ENCODE measurements around the gene FGFR2. TPM values are rescaled to one million over a fixed set of nuclear protein-coding genes. Genes with fewer than 3 reads are reported as not detected.

FGFR2 gene
- total RNA-seq, 1 donor from 2014 or later, result 15.3 TPM

GRCh38 chr10:121578965-121579364, 19.3 kb downstream of the FGFR2 start:
- no peak for TF ChIP-seq CTCF (IDR thresholded peaks at IDR 0.05; ENCODE audit: unreplicated experiment)
- H3K27me3 Mint-ChIP-seq (ENCODE audit: unreplicated experiment), result no peaks in the 10 kb centered on the region
- no peak overlapping the region for H3K27ac Mint-ChIP-seq (ENCODE audit: unreplicated experiment)
- no peaks in the 10 kb centered on the region for H3K9me3 Mint-ChIP-seq (ENCODE audit: unreplicated experiment)
- no peak overlapping the region for H3K4me3 Mint-ChIP-seq (ENCODE audit: unreplicated experiment)
- peaks cover 17% of the 10 kb centered on the region for H3K4me1 Mint-ChIP-seq (ENCODE audit: unreplicated experiment)
- DNase-seq (ENCODE audit: low spot score), result no peak
- H3K36me3 Mint-ChIP-seq (ENCODE audit: low read depth, unreplicated experiment), result peaks cover 8% of the 10 kb centered on the region

- no peak overlapping the region for H3K4me3 Mint-ChIP-seq (ENCODE audit: unreplicated experiment)
Observed at GRCh38 chr10:121578298-121578697, 19.9 kb downstream of the FGFR2 start.

DNA sequence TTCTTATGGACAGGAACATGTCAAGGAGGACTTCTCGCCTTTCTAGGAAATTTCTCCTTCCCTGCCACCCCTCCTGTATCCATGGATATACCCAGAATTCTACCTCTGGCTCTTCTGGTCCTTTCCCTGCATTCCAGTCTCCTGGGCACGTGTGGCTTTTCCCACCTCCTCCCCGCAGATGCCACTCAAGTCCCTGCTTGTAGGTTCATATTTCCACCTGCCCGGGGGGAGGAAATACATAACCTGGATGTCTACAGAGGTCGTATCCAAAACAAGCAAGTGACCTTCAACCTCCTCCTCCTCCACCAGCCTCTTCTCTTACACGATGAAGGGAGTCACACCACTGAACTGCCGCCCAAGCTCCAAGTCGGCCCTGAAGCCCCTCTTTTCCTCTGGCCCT, 20.7 kb downstream of the FGFR2 start:
- Mint-ChIP-seq H3K9me3 (ENCODE audit: unreplicated experiment) (no peaks in the 10 kb centered on the region), H3K4me1 (ENCODE audit: unreplicated experiment) (peaks cover 24% of the 10 kb centered on the region), H3K27me3 (ENCODE audit: unreplicated experiment) (no peaks in the 10 kb centered on the region), H3K27ac (ENCODE audit: unreplicated experiment) (no peak overlapping the region), H3K4me3 (ENCODE audit: unreplicated experiment) (no peak overlapping the region), H3K36me3 (ENCODE audit: low read depth, unreplicated experiment) (peaks cover 8% of the 10 kb centered on the region)
- TF ChIP-seq CTCF (IDR thresholded peaks at IDR 0.05; ENCODE audit: unreplicated experiment), result no peak
- DNase-seq (ENCODE audit: low spot score), result no peak

More at GRCh38 chr10:121578298-121578697, 19.9 kb downstream of the FGFR2 start:
- no peaks in the 10 kb centered on the region for H3K9me3 Mint-ChIP-seq (ENCODE audit: unreplicated experiment)
- H3K36me3 Mint-ChIP-seq (ENCODE audit: low read depth, unreplicated experiment), result peaks cover 8% of the 10 kb centered on the region
- H3K27ac Mint-ChIP-seq (ENCODE audit: unreplicated experiment), result no peak overlapping the region
- no peaks in the 10 kb centered on the region for H3K27me3 Mint-ChIP-seq (ENCODE audit: unreplicated experiment)
- peaks cover 22% of the 10 kb centered on the region for H3K4me1 Mint-ChIP-seq (ENCODE audit: unreplicated experiment)
- no peak for TF ChIP-seq CTCF (IDR thresholded peaks at IDR 0.05; ENCODE audit: unreplicated experiment)
- no peak for DNase-seq (ENCODE audit: low spot score)

DNA sequence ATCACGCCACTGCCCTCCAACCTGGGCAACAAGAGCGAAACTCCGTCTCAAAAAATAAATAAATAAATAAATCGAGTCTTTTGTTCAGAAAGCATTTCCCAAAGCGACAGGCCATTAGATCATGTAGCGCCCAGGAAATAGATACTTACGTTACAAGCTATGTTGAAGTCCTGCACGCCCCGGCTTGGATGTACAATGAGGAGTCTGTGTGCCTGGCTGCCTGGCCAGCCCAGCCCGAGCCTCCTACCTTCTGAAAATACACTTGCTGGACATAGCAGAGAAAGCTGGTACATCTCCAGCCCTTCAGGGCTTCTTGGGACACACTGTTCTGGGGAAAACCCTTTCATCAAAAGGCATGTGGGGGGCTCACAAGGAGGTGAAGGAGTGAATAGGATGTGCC, 22.1 kb downstream of the FGFR2 start:
- H3K9me3 Mint-ChIP-seq (ENCODE audit: unreplicated experiment), result no peaks in the 10 kb centered on the region
- no peaks in the 10 kb centered on the region for H3K27me3 Mint-ChIP-seq (ENCODE audit: unreplicated experiment)
- H3K4me3 Mint-ChIP-seq (ENCODE audit: unreplicated experiment), result no peak overlapping the region
- peaks cover 8% of the 10 kb centered on the region for H3K36me3 Mint-ChIP-seq (ENCODE audit: low read depth, unreplicated experiment)
- H3K4me1 Mint-ChIP-seq (ENCODE audit: unreplicated experiment), result peaks cover 24% of the 10 kb centered on the region
- DNase-seq (ENCODE audit: low spot score), result no peak
- TF ChIP-seq CTCF (IDR thresholded peaks at IDR 0.05; ENCODE audit: unreplicated experiment), result no peak
- H3K27ac Mint-ChIP-seq (ENCODE audit: unreplicated experiment), result no peak overlapping the region

- DNase-seq (ENCODE audit: low spot score), result no peak
- H3K27me3 Mint-ChIP-seq (ENCODE audit: unreplicated experiment), result no peaks in the 10 kb centered on the region
- peaks cover 32% of the 10 kb centered on the region for H3K4me1 Mint-ChIP-seq (ENCODE audit: unreplicated experiment)
- H3K27ac Mint-ChIP-seq (ENCODE audit: unreplicated experiment), result no peak overlapping the region
- TF ChIP-seq CTCF (IDR thresholded peaks at IDR 0.05; ENCODE audit: unreplicated experiment), result no peak
- H3K36me3 Mint-ChIP-seq (ENCODE audit: low read depth, unreplicated experiment), result peaks cover 8% of the 10 kb centered on the region
- no peak overlapping the region for H3K4me3 Mint-ChIP-seq (ENCODE audit: unreplicated experiment)
- H3K9me3 Mint-ChIP-seq (ENCODE audit: unreplicated experiment), result no peaks in the 10 kb centered on the region
Observed at GRCh38 chr10:121574519-121575166, 23.6 kb downstream of the FGFR2 start.
